CD14-positive monocyte (primary cell): ENCODE data around the gene PRR14. TPM values are rescaled to one million over a fixed set of nuclear protein-coding genes. Genes with fewer than 3 reads are reported as not detected.

Source experiments
- DNase-seq, 3 donors: peaks; one replicate each; pipeline ENCODE4 v3.0.0-alpha.2; 2011 to 2022
- H2AFZ ChIP-seq: 2 replicates; pipeline ENCODE4 v1.6.0; 2012; ENCODE audit warnings: mild to moderate bottlenecking, low read depth, low read length, inconsistent platforms; ENCODE audit not compliant: insufficient read depth, poor library complexity, severe bottlenecking
- H3K27ac ChIP-seq, 2 donors: 1 replicate in 1 of 2; 2 replicates in 1 of 2; pipeline ENCODE4 v1.5.1; 2012 to 2013; ENCODE audit warnings: low read length in 2 of 2, control low read depth in 1 of 2, inconsistent platforms in 1 of 2, low read depth in 1 of 2, mild to moderate bottlenecking in 1 of 2
- H3K27me3 ChIP-seq, 2 donors: one replicate each; pipeline versions ENCODE4 v1.6.0 to v1.6.1; 2011 to 2013; ENCODE audit warnings: low read length in 2 of 2; ENCODE audit not compliant: control insufficient read depth in 2 of 2, insufficient read depth in 2 of 2
- H3K36me3 ChIP-seq, 2 donors: replicated peaks in 1 of 2; 1 replicate in 1 of 2; 2 replicates in 1 of 2; pipeline versions ENCODE4 v1.5.1 to v1.6.1; 2012 to 2013; ENCODE audit warnings: low read length in 2 of 2, control low read depth in 1 of 2, inconsistent platforms in 1 of 2, mild to moderate bottlenecking in 1 of 2; ENCODE audit not compliant: insufficient read depth in 2 of 2, control insufficient read depth in 1 of 2
- H3K4me1 ChIP-seq, 2 donors: 1 replicate in 1 of 2; 2 replicates in 1 of 2; pipeline versions ENCODE4 v1.5.1 to v1.6.1; 2012 to 2013; ENCODE audit warnings: low read length in 2 of 2, control low read depth in 1 of 2, inconsistent platforms in 1 of 2, mild to moderate bottlenecking in 1 of 2, moderate library complexity in 1 of 2; ENCODE audit not compliant: insufficient read depth in 2 of 2, control insufficient read depth in 1 of 2
- H3K4me2 ChIP-seq: replicated peaks from 2 replicates; pipeline ENCODE3; 2012; ENCODE audit warnings: low read length, moderate library complexity, mild to moderate bottlenecking; ENCODE audit not compliant: poor library complexity, severe bottlenecking; ENCODE audit errors: extremely low read depth
- H3K4me3 ChIP-seq, 3 experiments: fragments of 200-600 bp in 1 of 3; sonication (generic) in 1 of 3; replicated peaks in 1 of 3; 1 replicate in 2 of 3; 2 replicates in 1 of 3; pipeline ENCODE4 v1.5.1; 2011 to 2013; ENCODE audit warnings: low read length in 3 of 3, mild to moderate bottlenecking in 3 of 3, control low read depth in 2 of 3, low read depth in 2 of 3, inconsistent platforms in 1 of 3, moderate library complexity in 1 of 3
- H3K79me2 ChIP-seq: 2 replicates; pipeline ENCODE4 v1.6.0; 2012; ENCODE audit warnings: mild to moderate bottlenecking, control low read depth, inconsistent platforms, low read length, moderate library complexity; ENCODE audit not compliant: insufficient read depth
- H3K9ac ChIP-seq: 2 replicates; pipeline ENCODE4 v1.6.0; 2017; ENCODE audit warnings: low read length, mild to moderate bottlenecking; ENCODE audit not compliant: insufficient read depth, poor library complexity, severe bottlenecking
- H3K9me3 ChIP-seq, 2 donors: replicated peaks in 1 of 2; 1 replicate in 1 of 2; 2 replicates in 1 of 2; pipeline versions ENCODE4 v1.5.1 to v1.6.1; 2012 to 2013; ENCODE audit warnings: low read length in 2 of 2, control low read depth in 1 of 2; ENCODE audit not compliant: control insufficient read depth in 1 of 2, insufficient read depth in 1 of 2
- H4K20me1 ChIP-seq: 2 replicates; pipeline ENCODE4 v1.6.0; 2012; ENCODE audit warnings: mild to moderate bottlenecking, low read length, control low read depth, moderate library complexity; ENCODE audit not compliant: insufficient read depth
- H3K27ac Mint-ChIP-seq, 7 donors: one replicate each; pipeline ENCODE4 v1.8.0; 2020; ENCODE audit warnings: mild to moderate bottlenecking in 7 of 7, mixed read lengths in 7 of 7, moderate library complexity in 6 of 7, inconsistent platforms in 2 of 7
- H3K27me3 Mint-ChIP-seq, 3 donors: one replicate each; pipeline ENCODE4 v1.8.0; 2021 to 2022; ENCODE audit warnings: low read depth in 3 of 3, mild to moderate bottlenecking in 3 of 3, mixed read lengths in 3 of 3, moderate library complexity in 3 of 3, inconsistent platforms in 1 of 3
- H3K36me3 Mint-ChIP-seq, 2 donors: one replicate each; pipeline ENCODE4 v1.8.0; 2020; ENCODE audit warnings: mixed read lengths in 2 of 2, inconsistent platforms in 1 of 2, mild to moderate bottlenecking in 1 of 2
- H3K4me1 Mint-ChIP-seq: one replicate; pipeline ENCODE4 v1.8.0; 2020; ENCODE audit warnings: mild to moderate bottlenecking, mixed read lengths
- H3K4me3 Mint-ChIP-seq, 2 donors: one replicate each; pipeline ENCODE4 v1.8.0; 2020; ENCODE audit warnings: mild to moderate bottlenecking in 2 of 2, mixed read lengths in 2 of 2, moderate library complexity in 1 of 2
- H3K9me3 Mint-ChIP-seq, 7 donors: one replicate each; pipeline ENCODE4 v1.8.0; 2020 to 2022; ENCODE audit warnings: mixed read lengths in 7 of 7, mild to moderate bottlenecking in 6 of 7, moderate library complexity in 6 of 7, inconsistent platforms in 2 of 7
- CTCF ChIP-seq: fragments of 200-600 bp; IDR thresholded peaks from one replicate; pipeline ENCODE4 v1.8.0; 2022; ENCODE audit warnings: antibody characterized with exemption, mild to moderate bottlenecking
- WGBS: methylation state at CpG from one replicate; pipeline ENCODE4 v1.1.5; 2013; ENCODE audit warnings: missing lambda C conversion rate; ENCODE audit not compliant: insufficient coverage; 5-methylcytosine and 5-hydroxymethylcytosine counted together
- intact Hi-C, 2 donors: fragments of 100-400 bp; cut with micrococcal nuclease; formaldehyde crosslinking; loops; one replicate each; pipeline versions ENCODE4 v1.15.0 to v1.15.1; 2023
- polyA plus RNA-seq, 3 donors: library from polyadenylated mRNA; depleted of rRNA in 1 of 3; unstranded in 2 of 3; stranded (reverse) in 1 of 3; fragments of 300-500 nt in 2 of 3; fragments of >200 nt in 1 of 3; fragmentation: Illumina TruSeq in 2 of 3; gene quantifications; 1 replicate in 2 of 3; 2 replicates in 1 of 3; pipeline ENCODE4 v1.2.3, GENCODE V29; 2012 to 2021

PRR14 gene
- polyA plus RNA-seq, 3 donors: 6.1 to 32.6 (median 10.4) TPM

- peaks cover 0 to 10% (median 4%) of the 10 kb centered on the region in 7 donors for H3K9me3 Mint-ChIP-seq
- no peaks in the 10 kb centered on the region for H3K36me3 ChIP-seq
- peaks cover 0 to 2% of the 10 kb centered on the region in 2 donors for H3K4me1 ChIP-seq
- peaks cover 5% of the 10 kb centered on the region for H3K4me1 Mint-ChIP-seq
- no peaks in the 10 kb centered on the region for H3K79me2 ChIP-seq
- no peak overlapping the region for H3K27ac ChIP-seq
- no peak for TF ChIP-seq CTCF
- no peaks in the 10 kb centered on the region for H4K20me1 ChIP-seq
- no peak overlapping the region for H3K9ac ChIP-seq
- no peak overlapping the region for H2AFZ ChIP-seq
- H3K4me2 ChIP-seq: no peak overlapping the region
- H3K27me3 Mint-ChIP-seq: peaks cover 0 to 4% (median 0%) of the 10 kb centered on the region in 3 donors
- no peak for DNase-seq
- no peak overlapping the region for H3K4me3 Mint-ChIP-seq
- peaks cover 0 to 6% of the 10 kb centered on the region in 2 donors for H3K9me3 ChIP-seq
- intact Hi-C loops: no loop called here
- no peaks in the 10 kb centered on the region for H3K36me3 Mint-ChIP-seq
- no peak overlapping the region for H3K4me3 ChIP-seq
- 100% methylated on average over 1 of the region's 3 CpGs for WGBS
- H3K27me3 ChIP-seq: no peaks in the 10 kb centered on the region
- H3K27ac Mint-ChIP-seq: no peak overlapping the region
These were observed 30.6 kb upstream of the PRR14 start for GRCh38 chr16:30620169-30620568.

DNA sequence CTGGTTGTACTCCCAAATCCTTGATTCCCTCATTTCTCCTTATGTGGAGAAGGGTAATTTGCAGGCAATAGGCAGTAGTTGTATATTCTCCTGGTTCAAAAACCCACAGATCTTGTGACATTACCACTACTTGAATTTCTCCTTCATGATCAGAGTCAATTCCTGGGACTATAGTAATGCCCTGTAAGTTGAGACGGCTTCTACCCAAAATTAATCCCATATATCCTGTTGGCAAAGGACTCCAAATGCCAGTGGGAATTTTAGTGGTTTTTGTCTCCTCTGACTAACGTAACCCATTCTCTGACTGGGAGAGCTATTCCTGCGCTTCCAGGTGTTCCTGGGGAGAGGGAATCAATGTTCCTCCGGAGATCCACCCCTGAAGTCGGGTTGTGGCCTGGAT, 29.0 kb upstream of the PRR14 start:
- no peaks in the 10 kb centered on the region for H3K36me3 Mint-ChIP-seq
- H3K4me1 Mint-ChIP-seq: peaks cover 2% of the 10 kb centered on the region
- no peak overlapping the region for H2AFZ ChIP-seq
- no peak overlapping the region for H3K9ac ChIP-seq
- no peak overlapping the region for H3K27ac ChIP-seq
- TF ChIP-seq CTCF: no peak
- H3K36me3 ChIP-seq: no peaks in the 10 kb centered on the region
- peaks cover 0 to 6% of the 10 kb centered on the region in 2 donors for H3K9me3 ChIP-seq
- no peaks in the 10 kb centered on the region for H3K79me2 ChIP-seq
- H3K27me3 ChIP-seq: no peaks in the 10 kb centered on the region
- DNase-seq: no peak
- H4K20me1 ChIP-seq: no peaks in the 10 kb centered on the region
- intact Hi-C loops: no loop called here
- no peaks in the 10 kb centered on the region for H3K4me1 ChIP-seq
- WGBS: 96% methylated on average over 4 of the region's 5 CpGs
- H3K27ac Mint-ChIP-seq: no peak overlapping the region
- peaks cover 0 to 10% (median 4%) of the 10 kb centered on the region in 7 donors for H3K9me3 Mint-ChIP-seq
- H3K4me3 Mint-ChIP-seq: no peak overlapping the region
- no peak overlapping the region for H3K4me2 ChIP-seq
- H3K27me3 Mint-ChIP-seq: peaks cover 0 to 4% (median 0%) of the 10 kb centered on the region in 3 donors
- H3K4me3 ChIP-seq: no peak overlapping the region
